PFSK-1 (cell line): ENCODE results near the gene CACNA1D.

Experiments
- FOXP2 ChIP-seq: optimal IDR thresholded peaks from 2 replicates; pipeline ENCODE3; 2011; ENCODE audit warnings: borderline replicate concordance, control low read depth, inconsistent platforms; ENCODE audit not compliant: insufficient read depth; ENCODE audit errors: extremely low read length, extremely low read depth
- POLR2AphosphoS5 ChIP-seq: IDR thresholded peaks from 2 replicates; pipeline ENCODE4 v1.6.1; 2012; ENCODE audit warnings: low read depth, mild to moderate bottlenecking, control low read depth, low read length, moderate library complexity
- REST ChIP-seq, 2 experiments: IDR thresholded peaks; 2 replicates each; pipeline versions ENCODE4 v1.6.1 to v1.8.0; 2011 to 2012; ENCODE audit warnings: low read depth in 2 of 2, low read length in 2 of 2, control low read depth in 1 of 2, inconsistent platforms in 1 of 2, mild to moderate bottlenecking in 1 of 2, moderate library complexity in 1 of 2; ENCODE audit not compliant: insufficient read depth in 1 of 2
- SIN3A ChIP-seq: IDR thresholded peaks from 2 replicates; pipeline ENCODE4 v1.6.1; 2012; ENCODE audit warnings: mild to moderate bottlenecking, low read length, moderate library complexity, borderline replicate concordance; ENCODE audit not compliant: insufficient read depth
- TAF1 ChIP-seq: IDR thresholded peaks from 2 replicates; pipeline ENCODE4 v1.6.1; 2012; ENCODE audit warnings: low read length, control low read depth, borderline replicate concordance; ENCODE audit not compliant: insufficient read depth

Gene CACNA1D

GRCh38 chr3:53705024-53705745 is 210.8 kb downstream of the CACNA1D start:
- TF ChIP-seq TAF1, result no peak
- no peak for TF ChIP-seq SIN3A
- no peak for TF ChIP-seq FOXP2
- TF ChIP-seq POLR2AphosphoS5, result no peak

GRCh38 chr3:53705774-53706173 is 211.4 kb downstream of the CACNA1D start:
- no peak for TF ChIP-seq SIN3A
- TF ChIP-seq REST (IDR thresholded peaks at IDR 0.05; ENCODE audit: insufficient read depth in 1 of 2, low read depth in 2 of 2, low read length in 2 of 2), result no peak
- TF ChIP-seq POLR2AphosphoS5, result no peak
- no peak for TF ChIP-seq TAF1
- no peak for TF ChIP-seq FOXP2

- TF ChIP-seq REST (IDR thresholded peaks at IDR 0.05; ENCODE audit: insufficient read depth in 1 of 2, low read depth in 2 of 2, low read length in 2 of 2), result no peak
- no peak for TF ChIP-seq TAF1
- no peak for TF ChIP-seq FOXP2
- TF ChIP-seq SIN3A, result no peak
- no peak for TF ChIP-seq POLR2AphosphoS5
Measured at GRCh38 chr3:53707222-53707621, 212.8 kb downstream of the CACNA1D start.

- no peak for TF ChIP-seq REST (IDR thresholded peaks at IDR 0.05; ENCODE audit: insufficient read depth in 1 of 2, low read depth in 2 of 2, low read length in 2 of 2)
- no peak for TF ChIP-seq POLR2AphosphoS5
- no peak for TF ChIP-seq FOXP2
- no peak for TF ChIP-seq SIN3A
- TF ChIP-seq TAF1, result no peak
Measured at GRCh38 chr3:53708001-53708621, 213.7 kb downstream of the CACNA1D start.

- TF ChIP-seq REST (IDR thresholded peaks at IDR 0.05; ENCODE audit: insufficient read depth in 1 of 2, low read depth in 2 of 2, low read length in 2 of 2), result no peak
- no peak for TF ChIP-seq FOXP2
- no peak for TF ChIP-seq SIN3A
- no peak for TF ChIP-seq TAF1
- no peak for TF ChIP-seq POLR2AphosphoS5
Measured at GRCh38 chr3:53709256-53709655, 214.8 kb downstream of the CACNA1D start.
